NCI-H2171 (cell line): ENCODE measurements around the gene ALPG.
"Not testable (repeated sequence)": the region's sequence is repeated elsewhere in the genome, so short reads cannot be mapped to it uniquely, and the experiment has no call there.

ENCODE experiments used
- DNase-seq: peaks from one replicate; lab custom pipeline; 2025; lab: John Stamatoyannopoulos, UW

Gene ALPG

DNA sequence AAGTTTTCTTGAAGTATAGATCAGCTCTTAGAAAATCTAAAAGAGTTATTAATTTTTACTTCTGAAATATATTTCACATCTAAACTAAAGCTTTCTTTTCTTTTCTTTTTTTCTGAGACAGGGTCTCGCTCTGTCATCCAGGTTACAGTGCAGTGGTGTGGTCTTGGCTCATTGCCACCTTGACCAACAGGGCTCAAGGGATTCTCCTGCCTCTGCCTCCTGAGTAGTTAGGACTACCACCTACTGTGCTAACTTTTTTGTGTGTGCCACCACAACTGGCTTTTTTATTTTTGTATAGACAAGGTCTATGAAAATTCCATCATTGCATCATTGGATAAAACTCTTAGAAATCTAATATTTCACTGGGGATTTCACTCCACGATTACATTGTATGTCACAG is 10.0 kb upstream of the ALPG start:
- DNase-seq, result no peak

DNA sequence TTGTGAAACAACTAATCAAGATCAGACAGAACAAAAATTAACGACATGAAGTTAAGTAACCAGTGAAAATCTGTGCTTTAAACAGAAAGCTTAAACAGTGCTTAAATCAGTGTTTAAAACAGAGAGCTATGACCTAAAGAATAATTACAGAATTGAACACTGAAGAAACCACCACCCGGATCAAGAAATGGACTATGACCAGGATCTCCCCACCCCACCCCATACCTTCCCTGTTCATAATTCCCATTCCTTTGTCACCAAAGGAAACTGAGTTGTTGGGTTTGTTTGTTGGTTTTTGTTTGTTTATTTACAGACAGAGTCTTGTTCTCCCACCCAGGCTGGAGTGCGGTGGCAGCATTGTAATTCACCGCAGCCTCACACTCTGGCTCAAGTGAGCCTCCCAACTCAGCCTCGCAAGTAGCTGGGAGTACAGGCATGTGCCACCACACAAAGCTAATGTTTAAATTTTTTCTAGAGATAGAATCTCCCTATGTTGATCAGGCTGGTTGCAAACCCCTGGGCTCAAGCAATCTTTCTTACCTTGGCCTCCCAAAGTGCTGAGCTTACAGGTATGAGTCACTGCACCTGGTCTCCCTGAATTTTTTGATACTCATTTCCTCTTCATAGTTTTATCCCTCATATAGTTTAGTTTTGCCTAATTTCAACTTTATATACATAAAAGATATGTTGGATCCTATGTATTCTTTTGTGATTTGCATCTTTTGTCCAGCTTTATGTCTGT is 8.2 kb upstream of the ALPG start:
- no peak for DNase-seq

DNA sequence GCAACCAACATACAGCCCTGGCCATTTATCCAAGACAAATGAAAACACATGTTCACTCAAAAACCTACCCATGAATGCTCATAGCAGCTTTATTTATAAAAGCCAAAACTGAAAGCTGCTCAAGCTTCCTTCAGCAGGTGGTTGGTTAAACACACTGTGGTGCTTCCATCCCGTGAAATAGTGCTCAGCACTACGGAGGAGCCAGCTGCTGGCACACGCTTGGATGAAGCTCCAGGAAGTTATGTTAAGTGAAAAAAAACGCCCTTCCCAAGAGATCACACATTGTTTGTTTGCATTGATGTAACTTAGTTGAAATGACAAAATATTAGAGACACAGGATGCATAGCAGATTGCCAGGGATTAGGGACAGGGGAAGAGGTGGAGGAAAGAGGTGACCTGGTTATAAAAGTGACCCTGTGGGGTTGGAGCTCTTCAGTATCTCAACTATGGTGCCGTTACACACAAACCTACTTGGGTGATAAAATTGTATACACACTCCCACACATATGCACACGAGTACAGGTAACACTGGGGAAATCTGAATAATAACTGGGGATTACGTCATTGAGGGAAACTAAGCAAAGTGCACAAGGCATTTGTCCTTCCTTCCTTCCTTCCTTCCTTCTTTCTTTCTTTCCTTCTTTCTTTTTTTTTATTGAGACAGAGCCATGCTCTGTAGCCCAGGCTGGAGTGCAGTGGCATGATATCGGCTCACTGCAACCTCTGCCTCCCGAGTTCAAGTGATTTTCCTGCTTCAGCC is 6.2 kb upstream of the ALPG start:
- peak; percentile 46 for DNase-seq

DNA sequence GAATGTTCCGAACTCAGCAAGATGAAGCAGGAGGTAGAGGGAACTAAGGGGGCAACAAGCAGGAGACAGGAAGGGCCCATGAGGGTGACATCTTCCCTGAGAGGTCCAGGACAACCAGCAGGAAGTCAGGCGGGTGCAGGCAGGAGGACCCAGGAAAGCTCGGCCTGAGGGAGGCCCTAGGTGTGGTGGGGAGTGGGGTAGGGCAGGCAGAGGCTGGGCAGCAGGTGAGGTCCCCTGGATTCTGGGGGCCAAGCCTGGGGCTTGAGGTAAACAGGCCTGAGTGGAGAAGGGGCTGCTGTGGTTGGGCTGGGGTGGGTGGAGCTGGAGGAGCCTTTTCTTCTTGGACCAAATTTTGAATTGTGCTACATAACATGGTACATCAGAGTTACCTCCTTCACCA is 4.1 kb upstream of the ALPG start:
- no peak for DNase-seq

DNA sequence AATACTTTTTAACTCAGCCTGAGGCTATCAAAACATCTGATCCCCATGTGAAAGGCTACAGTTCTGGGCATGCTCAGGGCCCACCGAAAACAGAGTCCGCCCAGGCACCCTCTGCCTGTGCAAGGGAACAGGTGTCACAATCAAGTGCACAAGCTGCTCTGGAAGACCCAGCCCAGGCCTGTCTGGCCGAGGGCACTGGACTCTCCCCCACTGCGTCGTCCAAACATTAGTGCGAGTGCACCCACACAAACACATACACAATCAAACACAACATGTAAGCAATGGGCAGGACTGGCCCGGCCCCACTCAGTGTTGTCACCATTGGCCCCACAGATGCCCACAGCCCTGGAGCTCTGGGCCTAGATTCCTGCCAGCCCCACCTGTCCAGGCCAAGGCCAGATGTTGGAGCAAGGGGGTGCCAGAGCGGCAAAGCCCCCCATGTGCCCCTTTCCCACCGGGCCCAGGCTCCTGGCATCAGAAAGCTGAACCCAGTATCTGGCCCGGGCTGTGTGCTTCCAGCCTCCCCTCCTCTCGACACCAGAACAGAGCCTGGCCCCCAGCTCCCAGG is 617 bp upstream of the ALPG start:
- no peak for DNase-seq

DNA sequence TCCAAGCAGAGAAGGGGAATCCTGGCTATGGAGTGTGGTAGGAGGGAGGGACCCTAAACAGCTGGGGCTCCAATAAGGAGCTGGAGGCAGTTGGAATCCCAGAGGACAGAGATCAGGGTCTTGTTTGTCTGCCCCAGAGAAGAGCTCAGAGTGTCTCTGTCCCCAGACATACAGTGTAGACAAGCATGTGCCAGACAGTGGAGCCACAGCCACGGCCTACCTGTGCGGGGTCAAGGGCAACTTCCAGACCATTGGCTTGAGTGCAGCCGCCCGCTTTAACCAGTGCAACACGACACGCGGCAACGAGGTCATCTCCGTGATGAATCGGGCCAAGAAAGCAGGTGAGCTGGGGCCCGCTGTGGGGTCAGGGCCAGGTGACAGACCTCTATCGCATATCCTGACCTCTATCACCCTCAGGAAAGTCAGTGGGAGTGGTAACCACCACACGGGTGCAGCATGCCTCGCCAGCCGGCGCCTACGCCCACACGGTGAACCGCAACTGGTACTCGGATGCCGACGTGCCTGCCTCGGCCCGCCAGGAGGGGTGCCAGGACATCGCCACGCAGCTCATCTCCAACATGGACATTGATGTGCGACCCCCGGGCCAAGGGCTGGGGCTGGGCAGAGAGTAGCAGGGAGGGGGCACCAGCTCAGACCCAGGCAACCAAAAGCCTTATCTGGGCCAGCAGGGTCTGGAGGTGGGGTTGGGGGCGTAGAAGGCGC is 945 bp downstream of the ALPG start:
- DNase-seq, result not testable (repeated sequence)

DNA sequence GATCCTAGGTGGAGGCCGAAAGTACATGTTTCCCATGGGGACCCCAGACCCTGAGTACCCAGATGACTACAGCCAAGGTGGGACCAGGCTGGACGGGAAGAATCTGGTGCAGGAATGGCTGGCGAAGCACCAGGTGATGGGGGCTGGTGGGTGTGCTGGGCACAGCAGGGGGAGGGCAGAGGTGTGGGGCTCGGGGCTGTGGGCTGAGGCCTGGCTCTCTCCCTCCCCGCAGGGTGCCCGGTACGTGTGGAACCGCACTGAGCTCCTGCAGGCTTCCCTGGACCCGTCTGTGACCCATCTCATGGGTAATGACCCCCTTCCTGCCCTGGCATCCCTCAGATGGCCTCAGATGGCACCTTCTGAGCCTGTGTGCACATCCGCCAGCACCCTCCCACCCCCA is 1.6 kb downstream of the ALPG start:
- not testable (repeated sequence) for DNase-seq

DNA sequence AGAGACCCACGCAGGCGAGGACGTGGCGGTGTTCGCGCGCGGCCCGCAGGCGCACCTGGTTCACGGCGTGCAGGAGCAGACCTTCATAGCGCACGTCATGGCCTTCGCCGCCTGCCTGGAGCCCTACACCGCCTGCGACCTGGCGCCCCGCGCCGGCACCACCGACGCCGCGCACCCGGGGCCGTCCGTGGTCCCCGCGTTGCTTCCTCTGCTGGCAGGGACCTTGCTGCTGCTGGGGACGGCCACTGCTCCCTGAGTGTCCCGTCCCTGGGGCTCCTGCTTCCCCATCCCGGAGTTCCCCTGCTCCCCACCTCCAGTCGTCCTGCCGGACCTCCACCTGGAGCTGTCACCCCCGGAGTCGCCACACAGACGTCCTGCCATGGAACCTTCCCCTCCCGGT is 3.0 kb downstream of the ALPG start:
- DNase-seq, result not testable (repeated sequence)

DNA sequence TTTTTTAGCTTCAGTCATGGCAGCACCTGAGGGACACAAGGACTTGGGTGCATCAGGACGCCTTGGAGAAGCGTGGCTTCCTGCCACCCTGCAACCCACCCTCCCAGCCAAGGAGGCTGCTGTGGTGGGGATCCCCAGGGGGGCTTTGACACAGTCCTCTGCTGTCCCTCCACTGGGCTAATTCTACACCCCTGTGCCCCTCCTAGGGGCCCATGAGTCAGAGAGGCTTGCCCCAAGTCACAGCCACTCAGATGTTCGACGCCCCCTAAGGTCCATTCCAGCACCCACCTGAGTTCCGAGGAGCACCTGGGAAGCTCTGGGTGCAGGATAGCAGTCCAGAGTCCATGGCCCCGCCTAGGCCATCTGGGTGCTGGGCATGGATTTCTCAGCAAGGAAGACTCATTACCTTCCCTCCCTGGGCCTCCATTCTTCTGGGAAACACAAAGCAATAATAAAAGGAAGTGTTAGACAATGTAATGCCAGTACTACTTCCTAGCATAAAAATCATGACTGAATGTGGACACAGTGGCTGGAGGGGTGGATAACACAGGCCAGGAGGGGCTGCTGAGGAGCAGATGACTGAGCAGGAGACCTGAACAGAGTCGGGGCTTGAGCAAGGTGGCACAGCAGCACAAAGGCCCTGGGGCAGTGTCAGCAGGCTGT is 3.7 kb downstream of the ALPG start:
- no peak for DNase-seq

DNA sequence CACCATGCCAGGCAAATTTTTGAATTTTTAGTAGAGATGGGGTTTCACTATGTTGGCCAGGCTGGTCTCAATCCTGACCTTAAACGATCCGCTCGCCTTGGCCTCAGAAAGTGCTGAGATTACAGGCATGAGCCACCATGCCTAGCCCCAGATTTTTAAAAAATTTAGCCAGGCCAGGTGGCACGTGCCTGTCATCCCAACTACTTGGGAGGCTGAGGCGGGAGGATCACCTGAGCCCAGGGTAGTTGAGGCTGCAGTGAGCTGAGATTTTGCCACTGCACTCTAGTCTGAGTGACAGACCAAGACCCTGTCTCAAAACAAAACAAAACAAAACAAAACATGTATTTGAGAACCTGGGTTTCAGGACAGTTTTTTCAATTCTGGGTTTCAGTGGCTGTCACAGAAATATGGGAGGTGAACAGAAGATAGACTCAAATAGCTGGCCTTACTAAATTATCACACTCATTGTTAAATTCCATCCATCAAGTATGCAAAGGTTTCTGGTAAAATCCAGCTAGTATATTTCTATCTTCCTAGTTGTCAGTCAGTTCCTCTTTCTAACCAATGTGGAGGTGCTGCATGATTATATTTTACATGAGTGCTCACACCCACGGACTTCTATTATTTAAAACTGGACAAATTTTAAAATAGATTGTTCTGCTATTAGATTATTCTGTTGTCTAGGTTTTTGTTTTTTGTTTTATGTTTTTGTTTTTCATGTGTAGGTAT is 5.4 kb downstream of the ALPG start:
- no peak for DNase-seq

DNA sequence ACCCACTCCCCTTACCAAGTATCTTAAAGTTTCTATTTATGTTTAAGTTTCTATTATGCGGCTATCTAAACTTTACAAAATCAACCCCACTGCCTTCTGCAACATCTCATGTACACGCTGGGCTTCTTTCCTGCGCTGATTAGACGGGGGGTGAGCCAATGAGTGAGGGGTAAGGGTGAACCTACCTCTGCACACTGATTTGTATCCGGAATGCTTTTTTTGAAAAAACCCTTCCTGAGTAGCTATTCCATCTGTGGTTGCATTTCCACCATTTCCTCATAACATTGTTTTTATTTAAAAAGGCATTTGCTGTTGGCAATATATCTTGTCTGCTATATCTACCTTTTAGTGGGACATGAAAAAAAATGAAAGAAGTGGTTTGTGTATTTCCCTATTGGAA is 6.3 kb downstream of the ALPG start:
- DNase-seq, result no peak

DNA sequence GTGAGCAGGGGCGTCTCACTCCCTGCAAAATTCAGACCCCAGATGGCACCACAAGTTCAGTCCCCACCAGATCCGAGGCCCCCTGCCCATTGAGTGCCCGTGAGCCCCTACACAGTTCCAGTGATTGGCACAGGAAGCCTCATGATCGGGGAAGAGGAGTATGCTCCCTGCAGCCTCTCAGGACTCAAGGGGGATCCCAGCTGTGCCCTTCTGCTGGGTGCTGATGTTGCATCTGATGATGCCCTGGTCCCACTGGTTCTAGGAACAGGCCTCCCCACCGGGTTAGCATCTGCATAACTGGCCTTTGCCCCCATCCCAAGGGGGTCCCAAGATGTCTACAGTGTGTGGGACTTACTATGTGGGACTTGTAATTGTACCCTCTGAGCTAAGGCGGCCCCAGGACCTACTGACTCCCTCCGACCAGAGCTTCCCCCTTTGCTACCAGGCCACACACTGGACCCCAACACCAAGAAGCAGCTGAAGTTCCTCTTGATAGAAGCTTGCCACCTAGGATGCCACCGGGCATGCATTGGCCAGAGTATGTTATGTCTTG is 8.6 kb downstream of the ALPG start:
- no peak for DNase-seq

DNA sequence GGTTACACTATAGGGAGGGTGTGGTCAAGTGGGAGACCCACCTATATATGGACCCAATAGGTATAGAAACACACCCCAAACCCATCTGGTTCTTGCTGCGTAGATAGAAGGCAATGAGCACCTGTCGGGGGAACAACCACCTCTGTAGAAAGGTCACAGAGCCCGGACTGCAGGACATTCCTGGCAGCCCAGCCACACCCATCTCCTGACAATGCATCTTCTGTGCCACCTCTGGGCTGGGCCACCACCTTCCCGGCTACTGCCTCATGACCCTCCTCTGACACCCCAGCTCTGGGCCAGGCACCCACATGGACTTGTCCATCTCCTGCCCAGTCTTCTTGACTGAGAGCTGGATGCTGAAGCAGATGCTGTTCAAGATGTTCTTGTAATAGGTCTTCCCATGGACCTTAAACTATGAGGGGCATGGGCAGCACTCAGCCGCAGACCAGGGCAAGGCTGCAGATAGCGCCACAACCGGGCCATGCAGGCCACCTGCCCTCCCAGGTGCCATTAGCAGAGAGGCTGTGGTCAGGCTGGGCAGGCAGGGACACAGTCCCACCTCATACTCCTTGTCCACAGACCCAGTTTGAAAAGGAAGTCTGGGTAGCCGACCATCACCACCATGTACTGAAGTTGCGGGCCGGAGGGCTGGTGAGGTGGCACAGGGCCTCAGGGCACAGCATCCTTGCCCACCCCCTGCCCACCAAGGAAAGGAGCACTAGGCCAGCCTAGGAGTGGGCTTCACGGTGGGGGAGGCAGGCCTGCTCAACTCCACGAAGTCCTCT is 9.3 kb downstream of the ALPG start:
- DNase-seq, result no peak

DNA sequence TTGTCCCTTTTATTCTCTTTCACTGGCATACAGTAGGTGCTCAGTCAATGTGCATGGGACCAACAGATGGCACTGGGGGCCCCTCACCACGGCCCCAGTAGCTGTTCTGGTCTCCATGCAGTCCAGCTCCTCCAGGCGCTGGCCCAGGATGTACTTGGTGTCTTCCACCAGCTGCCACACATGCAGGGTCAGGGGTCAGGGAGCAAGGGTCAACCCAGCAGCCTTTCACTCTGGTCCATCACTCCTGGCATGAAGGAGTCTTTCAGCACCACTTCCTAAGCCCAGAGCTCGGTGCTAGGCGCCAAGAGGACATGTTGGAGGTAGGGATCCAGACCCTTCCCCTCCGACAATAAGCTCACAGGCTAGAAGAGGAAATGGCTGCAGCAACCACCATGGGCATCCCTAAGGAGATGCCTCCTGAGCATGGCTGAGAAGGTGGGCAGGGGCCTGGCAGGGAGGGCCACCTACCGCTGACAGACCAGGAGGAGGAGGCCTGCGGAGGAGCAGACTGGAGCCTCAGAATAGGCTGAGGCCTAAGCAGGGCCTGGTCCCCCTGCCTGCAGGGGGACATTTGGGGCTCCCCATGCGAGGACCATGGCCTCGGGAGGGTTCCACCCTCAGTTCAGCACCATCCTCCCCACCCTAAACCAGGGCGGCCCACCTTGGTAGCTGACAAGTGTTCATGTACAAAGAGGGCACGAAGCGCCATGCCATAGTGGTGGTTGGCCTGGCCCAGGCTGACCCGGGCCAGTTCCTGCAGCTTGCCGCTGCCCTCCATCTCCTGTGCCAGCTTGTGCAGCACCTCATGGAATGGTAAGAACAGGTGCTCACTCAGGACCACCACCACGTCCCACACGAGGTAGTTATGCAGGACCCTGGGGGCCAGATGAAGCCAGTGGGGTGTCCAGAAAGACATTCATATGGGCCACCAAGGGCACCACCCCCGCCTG is 10.2 kb downstream of the ALPG start:
- no peak for DNase-seq

DNA sequence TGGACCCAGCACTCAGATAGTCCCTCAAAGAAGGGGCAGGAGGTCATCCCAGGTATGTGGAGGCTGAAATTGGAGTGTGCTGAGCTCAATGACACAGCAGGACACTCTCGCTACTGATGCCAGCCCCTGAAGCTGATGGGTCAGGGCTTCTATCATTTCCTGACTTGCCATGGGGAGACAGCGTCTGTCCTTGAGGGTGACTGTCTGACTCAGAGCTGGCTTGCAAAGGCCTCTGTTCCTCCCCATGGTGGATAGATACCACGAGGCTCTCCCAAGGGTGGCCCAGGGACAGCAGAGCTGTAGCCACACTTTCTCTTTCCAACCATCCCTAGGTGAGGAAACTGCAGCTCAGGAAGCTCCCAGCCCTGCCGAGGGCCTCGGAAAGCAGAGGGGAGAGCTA is 10.8 kb downstream of the ALPG start:
- DNase-seq, result no peak

DNA sequence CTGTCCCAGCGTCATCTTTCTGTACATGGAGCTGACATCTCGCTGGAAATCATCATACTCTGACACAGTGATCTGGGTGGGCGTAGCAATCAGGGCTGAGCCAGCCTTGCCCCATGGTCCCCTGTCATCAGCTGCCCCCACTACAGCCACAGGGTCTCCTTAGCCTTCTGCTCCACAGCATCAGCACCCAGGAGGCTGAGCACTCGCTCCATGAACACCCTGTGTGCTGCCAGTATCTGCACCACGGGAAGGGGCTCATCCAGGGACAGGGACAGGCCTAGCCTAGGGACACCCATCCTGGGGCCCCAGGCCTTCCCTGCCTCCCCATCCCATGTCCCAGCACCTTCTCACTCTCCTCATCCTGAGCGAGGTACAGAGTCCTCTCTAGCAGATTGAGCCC is 11.4 kb downstream of the ALPG start:
- DNase-seq, result no peak

DNA sequence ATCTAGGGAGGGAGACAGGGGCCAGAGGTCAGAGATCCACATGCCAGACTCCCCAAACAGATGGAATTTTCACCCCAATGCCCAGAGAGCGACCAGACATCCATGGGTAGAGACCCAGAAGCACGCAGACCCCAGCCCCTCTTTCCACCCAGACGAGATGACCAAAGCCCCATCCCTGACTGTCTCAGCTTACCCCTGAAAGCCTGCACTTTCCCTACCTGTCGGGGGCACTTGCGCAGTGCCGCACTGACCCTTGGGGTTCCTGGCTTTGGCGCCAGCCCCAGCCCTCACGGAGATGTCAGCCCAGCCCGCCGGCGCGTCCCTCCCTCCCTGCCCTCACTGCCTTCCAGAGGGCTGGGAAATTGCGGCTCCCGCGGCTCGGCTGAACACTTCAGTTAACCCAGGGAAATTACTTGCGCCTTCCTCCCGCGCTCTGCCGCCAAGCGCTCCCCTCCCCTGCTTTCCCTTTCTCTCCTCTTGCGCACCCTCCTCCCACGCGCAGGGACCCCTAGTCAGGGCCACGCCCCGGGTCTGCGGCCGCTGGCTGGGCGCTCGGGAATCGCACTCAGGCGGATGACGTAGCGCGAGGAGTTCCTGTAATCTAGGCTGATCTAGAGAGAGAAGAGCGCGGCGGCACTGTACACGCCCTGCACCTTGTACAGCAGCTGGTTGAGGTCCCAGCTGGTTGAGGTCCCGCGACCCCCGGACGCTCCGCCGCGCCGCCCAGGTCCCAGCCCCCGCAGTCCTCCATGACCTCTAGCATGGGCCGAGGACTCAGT is 12.0 kb downstream of the ALPG start:
- no peak for DNase-seq
